H9 (cell line): ENCODE measurements around the gene MYLK4. TPM values are rescaled to one million over a fixed set of nuclear protein-coding genes. Genes with fewer than 3 reads are reported as not detected.

Source experiments
- DNase-seq: peaks from one replicate; pipeline ENCODE4 v3.0.0-alpha.2; 2017
- H2AFZ ChIP-seq: one replicate; pipeline ENCODE4 v1.6.1; 2013; ENCODE audit warnings: mild to moderate bottlenecking, low read length, control low read depth, moderate library complexity
- H2AK5ac ChIP-seq: 2 replicates; pipeline ENCODE4 v1.6.1; 2013; ENCODE audit warnings: low read length, control low read depth, mixed read lengths; ENCODE audit not compliant: insufficient read length
- H2BK120ac ChIP-seq: one replicate; pipeline ENCODE4 v1.6.1; 2013; ENCODE audit warnings: low read depth, mild to moderate bottlenecking, low read length, control low read depth, inconsistent platforms; ENCODE audit not compliant: poor library complexity, severe bottlenecking
- H2BK12ac ChIP-seq: 2 replicates; pipeline ENCODE4 v1.6.1; 2013; ENCODE audit warnings: low read length, control low read depth, mixed read lengths, low read depth; ENCODE audit not compliant: insufficient read length
- H2BK15ac ChIP-seq: 2 replicates; pipeline ENCODE4 v1.6.1; 2013; ENCODE audit warnings: low read depth, low read length, control low read depth
- H2BK20ac ChIP-seq: one replicate; pipeline ENCODE4 v1.6.1; 2013; ENCODE audit warnings: low read depth, mild to moderate bottlenecking, low read length, control low read depth, inconsistent platforms; ENCODE audit not compliant: poor library complexity, severe bottlenecking
- H2BK5ac ChIP-seq: 2 replicates; pipeline ENCODE4 v1.6.1; 2013; ENCODE audit warnings: low read length, control low read depth, mixed read lengths; ENCODE audit not compliant: insufficient read length
- H3K14ac ChIP-seq: 2 replicates; pipeline ENCODE4 v1.6.1; 2013; ENCODE audit warnings: low read length, control low read depth; ENCODE audit not compliant: insufficient read depth
- H3K18ac ChIP-seq: 2 replicates; pipeline ENCODE4 v1.6.1; 2013; ENCODE audit warnings: low read depth, mild to moderate bottlenecking, mixed read lengths, low read length, control low read depth; ENCODE audit not compliant: insufficient read length
- H3K23ac ChIP-seq: 2 replicates; pipeline ENCODE4 v1.6.1; 2013; ENCODE audit warnings: low read length, control low read depth, mixed read lengths, low read depth; ENCODE audit not compliant: insufficient read length
- H3K23me2 ChIP-seq: 2 replicates; pipeline ENCODE4 v1.6.1; 2013; ENCODE audit warnings: low read depth, mild to moderate bottlenecking, mixed read lengths, low read length, control low read depth; ENCODE audit not compliant: insufficient read length, poor library complexity, severe bottlenecking
- H3K27ac ChIP-seq: 2 replicates; pipeline ENCODE4 v1.5.1; 2013; ENCODE audit warnings: low read length, control low read depth, mixed read lengths, low read depth; ENCODE audit not compliant: insufficient read length
- H3K27me3 ChIP-seq: 2 replicates; pipeline ENCODE4 v1.6.1; 2013; ENCODE audit warnings: low read length, control low read depth, inconsistent platforms; ENCODE audit not compliant: insufficient read depth
- H3K4ac ChIP-seq: 2 replicates; pipeline ENCODE4 v1.6.1; 2013; ENCODE audit warnings: low read depth, mild to moderate bottlenecking, control low read depth, inconsistent platforms, low read length, moderate library complexity
- H3K4me1 ChIP-seq: 2 replicates; pipeline ENCODE4 v1.6.1; 2013; ENCODE audit warnings: low read length, control low read depth, inconsistent platforms; ENCODE audit not compliant: insufficient read depth
- H3K4me2 ChIP-seq: 2 replicates; pipeline ENCODE4 v1.6.1; 2013; ENCODE audit warnings: low read length, control low read depth, mixed read lengths; ENCODE audit not compliant: insufficient read length, insufficient read depth
- H3K56ac ChIP-seq: 2 replicates; pipeline ENCODE4 v1.6.1; 2013; ENCODE audit warnings: low read depth, mild to moderate bottlenecking, mixed read lengths, low read length, control low read depth; ENCODE audit not compliant: insufficient read length
- H3K79me1 ChIP-seq: 2 replicates; pipeline ENCODE4 v1.6.1; 2013; ENCODE audit warnings: low read depth, mild to moderate bottlenecking, moderate library complexity, low read length, control low read depth, inconsistent platforms; ENCODE audit not compliant: insufficient read depth, poor library complexity, severe bottlenecking
- H3K79me2 ChIP-seq: 2 replicates; pipeline ENCODE4 v1.6.1; 2013; ENCODE audit warnings: low read length, control low read depth, inconsistent platforms; ENCODE audit not compliant: insufficient read depth
- H3K9ac ChIP-seq: 2 replicates; pipeline ENCODE4 v1.6.1; 2013; ENCODE audit warnings: low read length, control low read depth, mixed read lengths; ENCODE audit not compliant: insufficient read length; ENCODE audit errors: extremely low read depth
- H3K9me3 ChIP-seq: one replicate; pipeline ENCODE4 v1.6.1; 2013; ENCODE audit warnings: low read depth, low read length, inconsistent platforms; ENCODE audit not compliant: control insufficient read depth
- H3T11ph ChIP-seq: one replicate; pipeline ENCODE4 v1.6.1; 2013; ENCODE audit warnings: mild to moderate bottlenecking, low read length, control low read depth, inconsistent platforms
- H4K20me1 ChIP-seq: one replicate; pipeline ENCODE4 v1.6.1; 2013; ENCODE audit not compliant: control insufficient read depth, insufficient read length, insufficient read depth
- H4K5ac ChIP-seq: 2 replicates; pipeline ENCODE4 v1.6.1; 2013; ENCODE audit warnings: low read depth, mild to moderate bottlenecking, mixed read lengths, low read length, control low read depth; ENCODE audit not compliant: insufficient read length
- H4K8ac ChIP-seq: replicated peaks from 2 replicates; pipeline ENCODE4 v1.6.1; 2013; ENCODE audit warnings: low read length, control low read depth, mixed read lengths, low read depth; ENCODE audit not compliant: insufficient read length
- H4K91ac ChIP-seq: 2 replicates; pipeline ENCODE4 v1.6.1; 2013; ENCODE audit warnings: low read depth, mild to moderate bottlenecking, moderate library complexity, mixed read lengths, low read length, control low read depth; ENCODE audit not compliant: insufficient read length
- H3K27ac Mint-ChIP-seq, 3 experiments: 2 replicates in 2 of 3; 3 replicates in 1 of 3; pipeline ENCODE4 v1.8.0; 2020 to 2021; ENCODE audit warnings: mixed read lengths in 3 of 3, mild to moderate bottlenecking in 1 of 3, moderate library complexity in 1 of 3
- H3K27me3 Mint-ChIP-seq: 2 replicates; pipeline ENCODE4 v1.8.0; 2021; ENCODE audit warnings: low read depth, mild to moderate bottlenecking, moderate library complexity, mixed read lengths
- H3K36me3 Mint-ChIP-seq, 3 experiments: 2 replicates in 2 of 3; 3 replicates in 1 of 3; pipeline ENCODE4 v1.8.0; 2020 to 2021; ENCODE audit warnings: low read depth in 3 of 3, mixed read lengths in 3 of 3; ENCODE audit not compliant: insufficient read depth in 1 of 3
- H3K4me1 Mint-ChIP-seq, 2 experiments: 2 replicates each; pipeline ENCODE4 v1.8.0; 2020; ENCODE audit warnings: mixed read lengths in 2 of 2
- H3K4me3 Mint-ChIP-seq, 2 experiments: 2 replicates in 1 of 2; 3 replicates in 1 of 2; pipeline ENCODE4 v1.8.0; 2020 to 2021; ENCODE audit warnings: mild to moderate bottlenecking in 2 of 2, mixed read lengths in 2 of 2, moderate library complexity in 1 of 2
- H3K9me3 Mint-ChIP-seq, 2 experiments: 2 replicates in 1 of 2; 3 replicates in 1 of 2; pipeline ENCODE4 v1.8.0; 2020; ENCODE audit warnings: mild to moderate bottlenecking in 2 of 2, mixed read lengths in 2 of 2, moderate library complexity in 1 of 2
- CTCF ChIP-seq: fragments of 200-600 bp; sonication (generic); conservative IDR thresholded peaks from 3 replicates; pipeline ENCODE4 v1.8.0; 2021; ENCODE audit warnings: antibody characterized with exemption, mild to moderate bottlenecking
- WGBS: extraction: QIAGEN DNeasy Blood & Tissue Kit; methylation state at CpG from one replicate; pipeline ENCODE4 v1.1.7; 2013; ENCODE audit warnings: missing lambda C conversion rate, low lambda C conversion rate, mixed read lengths; ENCODE audit not compliant: insufficient read length; ENCODE audit errors: extremely low coverage; 5-methylcytosine and 5-hydroxymethylcytosine counted together
- total RNA-seq: library from RNA; stranded (reverse); gene quantifications from 2 replicates; pipeline ENCODE4 v1.2.1, GENCODE V29; 2021

MYLK4 gene
- total RNA-seq, 1 experiment from 2014 or later = 0.28 TPM

DNA sequence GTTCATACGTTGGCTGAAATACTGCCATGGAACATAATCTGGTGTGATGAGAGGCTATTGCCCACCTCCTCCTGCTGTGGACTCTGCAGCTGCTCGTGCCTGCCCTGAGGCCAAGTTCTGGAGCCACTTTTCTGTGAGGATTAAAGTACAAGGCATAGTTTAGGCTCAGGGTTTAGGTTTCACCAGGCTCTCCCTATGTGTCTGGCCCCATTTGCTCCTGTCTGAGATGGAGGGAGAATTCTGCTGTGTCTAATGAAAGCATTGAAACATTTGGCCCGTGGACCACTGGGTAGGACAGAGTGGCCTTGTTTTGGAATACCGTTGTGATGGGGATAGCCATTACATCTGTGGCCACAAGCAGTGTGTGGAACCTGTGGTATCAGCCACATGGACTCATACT is 20.4 kb upstream of the MYLK4 start:
- Mint-ChIP-seq H3K4me1 (peaks cover 37 to 39% of the 10 kb centered on the region in 2 experiments), H3K27ac (peak overlapping the region in 1 of 3 experiments; percentile 14; a peak in 1 of 7 replicates), H3K9me3 (no peaks in the 10 kb centered on the region; a peak in 1 of 5 replicates), H3K27me3 (no peaks in the 10 kb centered on the region), H3K4me3 (no peak overlapping the region), H3K36me3 (peaks cover 15 to 32% (median 16%) of the 10 kb centered on the region in 3 experiments)
- no peak overlapping the region for H4K91ac ChIP-seq
- H4K5ac ChIP-seq = no peak overlapping the region
- H2BK120ac ChIP-seq = no peak overlapping the region
- H2BK12ac ChIP-seq = no peak overlapping the region
- peaks cover 5% of the 10 kb centered on the region for H3K79me1 ChIP-seq
- no peak overlapping the region for H3K14ac ChIP-seq
- no peak overlapping the region for H3K9ac ChIP-seq
- H3K79me2 ChIP-seq = peaks cover 24% of the 10 kb centered on the region; the same call in 1 of the 2 replicates
- no peak overlapping the region for H3K56ac ChIP-seq
- H3T11ph ChIP-seq = no peak overlapping the region
- H2BK20ac ChIP-seq = no peak overlapping the region
- peaks cover 3% of the 10 kb centered on the region; the same call in 1 of the 2 replicates for H3K4me1 ChIP-seq
- no peak for TF ChIP-seq CTCF
- H3K23me2 ChIP-seq = peaks cover 3% of the 10 kb centered on the region
- WGBS = no CpG with 5 or more reads among the region's 4 CpGs
- no peak overlapping the region for H3K23ac ChIP-seq
- no peaks in the 10 kb centered on the region for H4K20me1 ChIP-seq
- no peak for DNase-seq
- no peak overlapping the region for H3K27ac ChIP-seq
- no peak overlapping the region for H2AFZ ChIP-seq
- no peak overlapping the region for H3K4me2 ChIP-seq
- H3K4ac ChIP-seq = no peak overlapping the region
- H4K8ac ChIP-seq = no peak overlapping the region
- H3K18ac ChIP-seq = no peak overlapping the region
- H2BK15ac ChIP-seq = no peak overlapping the region
- no peaks in the 10 kb centered on the region for H3K9me3 ChIP-seq
- H2AK5ac ChIP-seq = no peak overlapping the region
- H3K27me3 ChIP-seq = no peaks in the 10 kb centered on the region
- no peak overlapping the region for H2BK5ac ChIP-seq
